RPMI8226 (cell line): ENCODE results near the gene C19orf12.

Source experiments
- DNase-seq: peaks from one replicate; pipeline ENCODE4 v3.0.0-alpha.2; 2015

Gene C19orf12

GRCh38 chr19:29662278-29662603 lies 52.8 kb downstream of the C19orf12 start:
- no peak for DNase-seq

- no peak for DNase-seq
Observed at GRCh38 chr19:29660835-29661234, 54.2 kb downstream of the C19orf12 start.

- no peak for DNase-seq
Observed at GRCh38 chr19:29658221-29658991, 56.7 kb downstream of the C19orf12 start.

- no peak for DNase-seq
Observed at GRCh38 chr19:29655648-29656335, 59.3 kb downstream of the C19orf12 start.

- DNase-seq, result no peak
Observed at GRCh38 chr19:29653398-29653797, 61.7 kb downstream of the C19orf12 start.

GRCh38 chr19:29651622-29652394 lies 63.3 kb downstream of the C19orf12 start:
- no peak for DNase-seq

- DNase-seq, result no peak
Observed at GRCh38 chr19:29650772-29651387, 64.2 kb downstream of the C19orf12 start.
